GM18499 (cell line): ENCODE data around the gene ZNF48.
"Not testable (repeated sequence)": the region's sequence is repeated elsewhere in the genome, so short reads cannot be mapped to it uniquely, and the experiment has no call there.

Experiments
- ATAC-seq: cut with Tn5 transposase; IDR thresholded peaks from one replicate; pipeline ENCODE4 v1.9.1; 2021; ENCODE audit warnings: moderate number of reproducible peaks; ENCODE audit not compliant: insufficient read depth, unreplicated experiment

ZNF48 gene

GRCh38 chr16:30377050-30377811, 18.0 kb upstream of the ZNF48 start:
- ATAC-seq: no peak

- peak; percentile 16 for ATAC-seq
Measured at GRCh38 chr16:30377812-30378235, 17.4 kb upstream of the ZNF48 start.

- peak; percentile 61 for ATAC-seq
Measured at GRCh38 chr16:30378236-30379157, 16.7 kb upstream of the ZNF48 start.

- ATAC-seq: no peak
Measured at GRCh38 chr16:30379158-30379783, 15.9 kb upstream of the ZNF48 start.

- ATAC-seq: no peak
Measured at GRCh38 chr16:30380072-30380802, 15.0 kb upstream of the ZNF48 start.

GRCh38 chr16:30380803-30381208, 14.4 kb upstream of the ZNF48 start:
- ATAC-seq: no peak

- no peak for ATAC-seq
Measured at GRCh38 chr16:30381291-30382041, 13.8 kb upstream of the ZNF48 start.

- ATAC-seq: no peak
Measured at GRCh38 chr16:30382111-30382881, 12.9 kb upstream of the ZNF48 start, which contains the start of gene SEPTIN1. TSS of gene SEPTIN1 (minus strand) at chr16:30382561. CDS start at chr16:30382542, 19 bp downstream.

- no peak for ATAC-seq
Measured at GRCh38 chr16:30383521-30383920, 11.7 kb upstream of the ZNF48 start.

- ATAC-seq: no peak
Measured at GRCh38 chr16:30394592-30395154, 547 bp upstream of the ZNF48 start.

- no peak for ATAC-seq
Measured at GRCh38 chr16:30395992-30396585, 869 bp downstream of the ZNF48 start.

GRCh38 chr16:30396627-30397026, 1.4 kb downstream of the ZNF48 start:
- not testable (repeated sequence) for ATAC-seq

GRCh38 chr16:30397056-30397455, 1.8 kb downstream of the ZNF48 start:
- no peak for ATAC-seq

- ATAC-seq: no peak
Measured at GRCh38 chr16:30397776-30398660, 2.8 kb downstream of the ZNF48 start.

- no peak for ATAC-seq
Measured at GRCh38 chr16:30398661-30399434, 3.6 kb downstream of the ZNF48 start.
